SU-DHL-6 (cell line): ENCODE measurements around the gene CSNK1G3.

Experiments
- CTCF ChIP-seq: fragments of 200-600 bp; sonication (generic); IDR thresholded peaks from one replicate; pipeline ENCODE4 v1.5.1; 2017; ENCODE audit warnings: antibody characterized with exemption, mild to moderate bottlenecking, low read length, moderate library complexity; ENCODE audit not compliant: insufficient read depth, poor library complexity, severe bottlenecking
- EZH2phosphoT487 ChIP-seq: fragments of 200-600 bp; sonication (generic), shearing (Covaris generic); conservative IDR thresholded peaks from 2 replicates; pipeline ENCODE4 v1.6.1; 2018; ENCODE audit warnings: mild to moderate bottlenecking, antibody characterized with exemption, low read length, moderate library complexity, mixed read lengths

GRCh38 chr5:123549256-123549904 lies 37.4 kb downstream of the CSNK1G3 start:
- no peak for TF ChIP-seq CTCF
- TF ChIP-seq EZH2phosphoT487: no peak
